HFFc6 (cell line): ENCODE results near the gene NCBP2L. TPM values are rescaled to one million over a fixed set of nuclear protein-coding genes. Genes with fewer than 3 reads are reported as not detected.
A peak's percentile ranks its signal among the peaks of the same experiment; 100 is the strongest.

Experiments used
- DNase-seq: peaks from one replicate; pipeline ENCODE4 v3.0.0-alpha.2; 2018
- H3K27ac Mint-ChIP-seq: 2 replicates; pipeline ENCODE4 v1.8.0; 2020; ENCODE audit warnings: mild to moderate bottlenecking, mixed read lengths
- H3K27me3 Mint-ChIP-seq: 2 replicates; pipeline ENCODE4 v1.8.0; 2021; ENCODE audit warnings: mild to moderate bottlenecking, moderate library complexity, mixed read lengths; ENCODE audit not compliant: insufficient read depth
- H3K36me3 Mint-ChIP-seq: 2 replicates; pipeline ENCODE4 v1.8.0; 2021; ENCODE audit warnings: low read depth, mixed read lengths
- H3K4me1 Mint-ChIP-seq: 2 replicates; pipeline ENCODE4 v1.8.0; 2020; ENCODE audit warnings: low read depth, mixed read lengths
- H3K4me3 Mint-ChIP-seq: 2 replicates; pipeline ENCODE4 v1.8.0; 2020; ENCODE audit warnings: mild to moderate bottlenecking, moderate library complexity, mixed read lengths
- H3K9me3 Mint-ChIP-seq: 2 replicates; pipeline ENCODE4 v1.8.0; 2020; ENCODE audit warnings: mild to moderate bottlenecking, mixed read lengths
- CTCF ChIP-seq: fragments of 200-600 bp; sonication (generic); IDR thresholded peaks from 2 replicates; pipeline ENCODE4 v1.5.0; 2021; ENCODE audit warnings: antibody characterized with exemption, mild to moderate bottlenecking
- total RNA-seq, 6 experiments: library from RNA; stranded (reverse); fragmentation: NEBNext Ultra II Directional; extraction: Animal tissue kit (Norgen Biotek cat#: 25700); gene quantifications; 2 replicates in 1 of 6; 3 replicates in 5 of 6; pipeline ENCODE4 v1.2.3, GENCODE V29; 2021

Gene NCBP2L
- total RNA-seq, 6 experiments from 2014 or later = not detected

- no peak for TF ChIP-seq CTCF
- Mint-ChIP-seq H3K4me3 (no peak overlapping the region), H3K9me3 (no peaks in the 10 kb centered on the region), H3K36me3 (no peaks in the 10 kb centered on the region), H3K27me3 (no peaks in the 10 kb centered on the region; the same call in none of the 2 replicates), H3K27ac (no peak overlapping the region), H3K4me1 (peaks cover 19% of the 10 kb centered on the region)
- DNase-seq = peak; percentile 39
Observed at GRCh38 chrX:107731831-107732502, 45.6 kb upstream of the NCBP2L start.

- no peak for TF ChIP-seq CTCF
- H3K4me3 Mint-ChIP-seq = no peak overlapping the region
- no peak overlapping the region for H3K27ac Mint-ChIP-seq
- peaks cover 19% of the 10 kb centered on the region for H3K4me1 Mint-ChIP-seq
- H3K36me3 Mint-ChIP-seq = no peaks in the 10 kb centered on the region
- no peaks in the 10 kb centered on the region for H3K9me3 Mint-ChIP-seq
- peaks cover under 1% of the 10 kb centered on the region for H3K27me3 Mint-ChIP-seq
- DNase-seq = no peak
Observed at GRCh38 chrX:107733686-107734085, 43.8 kb upstream of the NCBP2L start.

GRCh38 chrX:107734646-107735045, 42.9 kb upstream of the NCBP2L start:
- H3K27me3 Mint-ChIP-seq = peaks cover 2% of the 10 kb centered on the region
- no peaks in the 10 kb centered on the region for H3K36me3 Mint-ChIP-seq
- H3K9me3 Mint-ChIP-seq = no peaks in the 10 kb centered on the region
- no peak for TF ChIP-seq CTCF
- no peak overlapping the region for H3K4me3 Mint-ChIP-seq
- H3K4me1 Mint-ChIP-seq = peaks cover 19% of the 10 kb centered on the region
- no peak for DNase-seq
- no peak overlapping the region for H3K27ac Mint-ChIP-seq

GRCh38 chrX:107736781-107737531, 40.6 kb upstream of the NCBP2L start:
- H3K27me3 Mint-ChIP-seq = peaks cover 5% of the 10 kb centered on the region
- H3K4me1 Mint-ChIP-seq = peaks cover 19% of the 10 kb centered on the region
- DNase-seq = no peak
- H3K36me3 Mint-ChIP-seq = no peaks in the 10 kb centered on the region
- H3K9me3 Mint-ChIP-seq = no peaks in the 10 kb centered on the region
- no peak overlapping the region for H3K27ac Mint-ChIP-seq
- TF ChIP-seq CTCF = no peak
- H3K4me3 Mint-ChIP-seq = no peak overlapping the region

- peaks cover 21% of the 10 kb centered on the region for H3K4me1 Mint-ChIP-seq
- TF ChIP-seq CTCF = no peak
Observed at GRCh38 chrX:107738272-107738671, 39.3 kb upstream of the NCBP2L start.

More at GRCh38 chrX:107738272-107738671, 39.3 kb upstream of the NCBP2L start:
- no peak for DNase-seq
- Mint-ChIP-seq H3K36me3 (no peaks in the 10 kb centered on the region), H3K9me3 (no peaks in the 10 kb centered on the region), H3K27me3 (peaks cover 7% of the 10 kb centered on the region), H3K27ac (no peak overlapping the region), H3K4me3 (no peak overlapping the region)
